ENCODE results near the gene DIPK2B.

The DIPK2B gene

DNA sequence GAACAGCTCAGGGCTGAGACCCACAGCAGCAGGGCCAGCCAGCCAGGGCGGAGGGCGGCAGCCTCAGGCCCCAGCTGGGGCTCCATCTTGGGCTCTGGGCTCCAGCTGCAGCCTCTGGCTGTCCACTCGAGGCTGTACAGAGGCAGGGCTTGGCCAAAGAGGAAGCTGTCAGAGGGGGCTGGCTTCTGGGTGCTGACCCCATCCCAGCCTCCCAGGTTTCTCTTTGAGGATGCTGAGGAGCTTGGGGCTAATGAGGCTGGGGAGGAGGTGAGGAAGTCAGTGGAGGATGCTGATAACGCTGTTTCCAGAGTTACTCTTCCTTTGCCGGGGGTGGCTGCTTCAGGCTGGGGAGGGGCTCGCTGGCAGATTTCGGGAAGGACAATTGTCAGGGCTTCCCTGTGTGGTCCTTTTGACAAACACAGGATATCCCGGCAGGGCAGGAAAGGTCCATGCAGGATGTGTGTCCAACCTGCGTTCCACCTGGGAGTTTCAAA lies at the start of gene DIPK2B:
TSS of gene DIPK2B (minus strand) at position 136 of the 494 bp plus-strand sequence. CDS start at position 86, 50 bp downstream.
- DNase-seq = no peak

DNA sequence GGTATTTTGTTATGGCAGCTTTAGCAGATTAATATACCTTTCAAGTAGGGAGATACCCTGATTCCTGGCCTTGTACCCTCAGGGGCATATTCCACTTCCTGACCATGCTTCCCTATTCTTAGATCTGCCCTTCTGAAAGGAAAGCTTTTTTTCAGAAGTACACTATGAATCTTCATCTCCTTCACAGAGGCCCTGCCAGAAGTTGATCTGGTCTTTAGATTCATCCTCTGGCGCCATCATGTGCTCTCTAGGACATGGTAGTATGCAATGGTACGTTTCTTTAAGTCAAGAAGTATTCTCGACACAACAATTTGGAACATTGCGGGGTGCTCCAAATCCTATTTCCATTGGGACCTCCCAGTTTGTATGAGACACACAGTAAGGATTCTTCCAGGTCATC lies 39.6 kb upstream of the DIPK2B start:
- DNase-seq = no peak

DNA sequence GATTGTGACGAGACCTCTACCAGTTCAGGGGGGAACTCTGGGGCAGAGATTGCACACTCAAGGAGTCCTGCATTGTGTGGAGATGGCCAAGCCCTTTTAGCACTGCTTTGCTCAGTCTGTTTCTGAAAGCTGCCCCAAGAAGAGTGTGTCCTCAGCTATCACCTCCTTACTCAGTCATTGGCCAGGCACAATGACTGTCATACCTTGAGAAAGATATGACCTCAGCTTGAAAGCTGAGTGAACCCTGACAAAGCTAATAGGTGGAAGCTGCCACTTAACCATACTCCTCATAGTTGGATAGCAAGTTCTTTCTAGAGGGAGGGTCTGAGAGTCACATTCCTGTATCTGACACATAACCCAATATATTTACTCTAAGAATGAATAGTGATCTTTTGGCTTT lies 37.8 kb upstream of the DIPK2B start:
- DNase-seq = no peak

DNA sequence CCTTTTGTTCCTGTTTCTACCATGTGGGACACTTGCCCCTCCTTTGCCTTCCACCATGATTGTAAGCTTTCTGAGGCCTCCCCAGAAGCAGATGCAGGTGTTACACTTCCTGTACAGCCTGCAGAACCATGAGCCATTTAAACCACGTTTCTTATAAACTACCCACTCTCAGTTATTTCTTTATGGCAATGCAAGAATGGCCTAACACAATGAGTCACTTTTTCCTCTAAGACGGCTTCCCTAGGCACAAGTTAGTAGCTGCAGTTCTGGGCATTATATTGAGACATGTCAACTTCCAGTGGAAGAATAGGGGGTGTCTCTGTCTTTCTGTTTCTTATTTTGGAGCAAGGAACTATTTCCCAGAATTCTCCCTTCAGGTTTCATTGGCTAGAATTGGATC lies 32.9 kb upstream of the DIPK2B start:
- DNase-seq = no peak

- DNase-seq = no peak
Measured at GRCh38 chrX:45232139-45232538, 31.5 kb upstream of the DIPK2B start.

DNA sequence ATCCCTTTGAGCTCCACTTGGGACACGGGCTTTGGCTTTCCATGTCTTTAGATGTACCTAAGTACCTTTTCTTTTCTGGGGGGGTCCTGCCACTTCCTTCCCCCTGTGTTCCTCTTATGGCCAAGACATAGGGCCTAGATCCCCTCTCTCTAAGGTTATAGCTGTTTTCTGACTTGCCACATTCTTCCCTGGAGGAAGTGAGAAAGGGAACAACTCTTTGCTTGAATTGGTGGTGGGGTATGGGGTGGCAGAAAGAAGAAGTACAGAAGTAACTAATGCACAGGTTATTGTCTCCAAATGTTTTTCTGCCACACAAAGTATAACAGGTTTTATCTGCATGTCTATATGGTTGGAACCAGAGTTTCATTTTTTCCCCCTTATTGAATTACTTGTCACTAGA lies 29.7 kb upstream of the DIPK2B start:
- no peak for DNase-seq

GRCh38 chrX:45229348-45229747 lies 28.7 kb upstream of the DIPK2B start:
- no peak for DNase-seq

DNA sequence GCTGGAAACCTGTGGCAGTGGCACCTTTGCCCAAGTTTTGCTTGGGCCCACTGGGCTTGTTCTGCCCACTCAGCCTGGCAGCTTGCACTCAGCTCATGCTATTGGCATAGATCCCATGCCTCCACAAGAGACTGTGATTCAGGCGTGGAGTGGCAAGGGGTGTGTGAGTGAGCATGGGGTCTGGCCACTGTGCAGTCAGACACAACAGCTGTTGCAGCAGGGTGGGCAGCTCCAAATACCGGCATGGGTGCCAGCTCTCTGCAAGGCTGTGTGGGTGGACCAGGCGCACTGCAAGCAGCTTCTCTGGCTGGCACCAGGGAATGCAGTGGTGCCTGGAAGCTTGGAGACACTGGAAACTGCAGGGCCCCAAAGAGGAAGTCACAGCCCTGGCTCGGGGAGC lies 27.4 kb upstream of the DIPK2B start:
- no peak for DNase-seq

DNA sequence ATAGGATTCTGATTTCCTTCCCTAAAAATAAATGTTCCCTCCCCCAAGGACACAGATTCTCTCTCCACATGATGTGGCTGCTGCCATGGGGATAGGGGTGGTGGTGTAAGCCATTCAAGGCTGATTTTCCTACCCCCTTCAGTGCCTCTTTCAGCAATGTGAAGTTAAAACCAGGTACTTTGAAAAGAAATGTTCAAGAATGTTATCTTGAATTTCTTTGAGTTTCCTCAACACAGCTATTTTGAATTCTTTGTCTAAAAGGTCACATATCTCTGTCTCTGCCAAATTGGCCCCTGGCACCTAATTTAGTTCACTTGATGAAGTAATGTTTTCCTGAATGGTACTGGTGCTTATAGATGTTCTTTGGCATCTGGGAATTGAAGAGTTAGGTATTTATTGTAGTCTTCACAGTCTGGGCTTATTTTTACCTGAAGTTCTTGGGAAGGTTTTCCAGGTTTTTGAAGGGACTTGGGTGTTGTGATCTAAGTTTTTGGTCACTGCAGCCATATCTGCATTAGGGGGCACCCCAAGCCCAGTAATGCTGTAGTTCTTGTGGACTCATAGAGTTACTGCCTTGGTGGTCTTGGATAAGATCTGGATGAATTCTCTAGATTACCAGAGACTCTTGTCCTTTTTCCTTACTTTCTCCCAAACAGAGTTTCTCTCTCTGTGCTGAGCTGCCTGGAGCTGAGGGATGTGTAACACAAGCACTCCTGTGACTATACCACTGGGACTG lies 7.6 kb upstream of the DIPK2B start:
- no peak for DNase-seq

DNA sequence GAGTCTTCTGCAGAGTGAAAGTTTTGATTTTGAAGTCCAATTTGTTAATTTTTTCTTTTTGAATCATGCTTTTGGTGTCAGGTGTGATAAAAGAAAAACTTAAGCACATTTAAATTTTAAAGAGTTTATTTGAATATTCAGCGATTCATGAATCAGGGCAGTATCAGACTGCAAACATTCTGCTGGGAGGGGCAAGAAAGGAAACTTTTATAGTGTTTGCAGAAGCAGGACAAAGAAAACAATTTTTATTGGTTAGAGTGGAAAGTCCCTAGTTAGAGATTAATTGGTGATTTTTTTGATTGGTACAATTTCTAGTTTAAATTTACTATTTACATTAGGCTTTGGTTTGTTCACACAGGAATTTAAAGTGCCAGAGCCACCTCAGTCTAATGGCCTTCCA lies 1.5 kb upstream of the DIPK2B start:
- DNase-seq = no peak

DNA sequence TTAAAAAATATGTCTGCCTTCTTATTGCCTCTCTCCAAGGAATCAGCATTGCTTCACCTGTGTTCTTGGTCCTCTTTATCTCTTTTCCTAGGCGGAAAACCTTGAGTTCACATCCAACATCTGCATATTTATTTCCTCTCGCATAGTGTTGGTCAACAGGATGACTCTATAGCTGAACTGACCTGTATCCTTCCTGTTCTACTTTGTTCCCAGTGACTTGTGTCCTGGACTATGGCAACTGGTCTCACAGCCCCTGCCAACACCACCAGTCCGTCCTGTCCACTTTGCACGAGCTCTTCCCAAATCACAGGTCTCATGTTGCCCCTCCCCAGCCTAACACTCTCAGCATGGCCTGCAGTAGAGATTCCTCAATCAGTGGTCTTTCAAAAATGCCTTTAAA lies 2.0 kb downstream of the DIPK2B start:
- no peak for DNase-seq

DNA sequence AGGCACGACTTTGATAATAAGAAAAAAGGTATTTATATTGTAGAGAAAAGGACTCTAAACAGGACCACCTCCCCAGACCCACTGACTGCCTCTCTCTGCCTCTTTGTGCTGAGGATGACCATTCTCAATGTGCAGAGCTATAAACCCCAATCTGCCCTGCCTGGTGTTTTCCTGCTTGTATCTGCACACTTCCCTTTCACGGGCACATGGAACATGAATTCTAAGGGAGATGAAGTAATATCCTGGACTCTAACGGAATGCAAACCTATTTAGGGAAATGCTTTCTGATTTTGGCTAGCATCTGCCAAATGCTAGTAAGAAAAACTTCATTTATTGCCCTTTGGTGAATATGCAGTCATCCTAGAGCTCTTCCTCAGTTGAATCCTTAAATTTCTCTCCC lies 2.4 kb downstream of the DIPK2B start:
- no peak for DNase-seq

DNA sequence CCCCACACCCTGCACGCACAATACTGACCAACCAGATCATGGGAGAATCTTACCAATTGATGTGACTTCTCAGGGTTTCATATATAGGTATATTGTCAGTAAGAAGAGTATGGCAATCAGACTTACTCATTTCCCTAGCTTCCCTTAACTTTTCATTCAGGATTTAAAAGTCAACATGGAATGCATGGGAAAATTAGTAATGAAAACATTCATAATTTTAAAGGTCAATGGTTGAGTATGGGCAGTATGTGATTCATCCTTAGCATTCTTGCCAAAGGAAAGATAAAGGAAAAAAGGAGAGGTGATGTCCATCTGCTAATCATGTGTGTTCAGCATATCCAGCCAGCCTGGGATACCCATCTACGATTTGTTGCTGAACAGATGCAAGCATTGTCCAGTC lies 4.0 kb downstream of the DIPK2B start:
- DNase-seq = no peak

- DNase-seq = no peak
Measured at GRCh38 chrX:45191820-45192409, 8.8 kb downstream of the DIPK2B start.

DNA sequence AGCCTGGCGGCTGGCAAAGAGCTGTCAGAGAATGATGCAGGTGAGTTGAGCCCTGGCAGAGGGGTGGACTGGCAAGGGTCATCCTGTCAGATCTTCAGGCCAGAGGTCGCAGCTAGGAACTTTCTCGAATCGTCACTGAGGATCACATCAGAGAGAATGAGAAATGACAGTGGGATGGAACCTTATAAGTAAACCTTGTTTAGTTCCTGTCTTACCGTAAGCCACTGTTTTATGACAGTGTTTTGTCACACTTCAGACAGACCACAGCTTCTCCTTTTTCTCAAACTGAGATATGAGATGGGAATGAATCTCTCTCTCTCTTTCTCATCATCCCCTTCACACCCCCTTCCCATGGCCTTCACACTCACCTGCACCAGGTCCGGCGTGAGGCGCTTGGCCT lies 9.3 kb downstream of the DIPK2B start:
- DNase-seq = no peak

- DNase-seq = no peak
Measured at GRCh38 chrX:45187731-45188130, 12.9 kb downstream of the DIPK2B start.

- DNase-seq = no peak
Measured at GRCh38 chrX:45186643-45187026, 14.0 kb downstream of the DIPK2B start.

DNA sequence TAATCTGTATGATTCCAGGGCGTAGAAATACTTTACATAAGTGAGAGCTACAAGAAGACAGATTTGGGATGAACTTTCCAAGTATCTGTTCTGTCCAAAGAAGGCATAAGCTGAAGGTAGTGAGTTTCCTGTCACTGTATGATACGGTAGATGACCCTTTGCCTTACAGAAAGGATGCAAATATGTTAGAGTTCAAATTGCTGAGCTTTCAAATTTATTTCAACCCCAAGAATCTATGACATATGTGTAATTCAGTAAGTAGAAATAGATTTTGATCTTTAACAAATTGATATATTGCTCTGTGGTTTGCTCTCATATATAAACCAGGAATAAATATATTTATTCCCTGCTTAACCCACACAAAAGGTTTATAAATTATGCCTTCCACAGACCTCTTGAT lies 16.5 kb downstream of the DIPK2B start:
- DNase-seq = no peak

GRCh38 chrX:45172890-45173289 lies 27.8 kb downstream of the DIPK2B start:
- DNase-seq = no peak

- DNase-seq = no peak
Measured at GRCh38 chrX:45166781-45167180, 33.9 kb downstream of the DIPK2B start.

GRCh38 chrX:45165726-45166125 lies 35.0 kb downstream of the DIPK2B start:
- DNase-seq = no peak

DNA sequence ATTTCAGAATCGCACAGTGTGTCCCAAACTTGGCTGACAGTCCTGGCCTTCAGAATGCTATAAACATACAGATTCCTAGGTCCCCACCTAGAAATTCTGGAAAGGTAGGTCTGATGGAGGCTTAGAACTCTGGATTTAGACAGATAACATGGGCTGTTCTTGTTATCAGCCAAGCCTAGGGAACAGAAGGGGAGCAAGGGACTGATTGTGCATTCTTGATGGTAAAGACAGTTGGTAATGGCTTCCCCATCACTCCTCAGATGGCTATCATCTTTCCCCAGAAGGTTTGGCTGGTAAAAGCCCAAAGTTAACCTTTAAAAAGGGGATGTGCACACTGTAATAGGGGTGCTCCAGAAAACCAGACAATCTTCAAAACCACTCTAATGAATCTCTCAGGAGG lies 35.7 kb downstream of the DIPK2B start:
- DNase-seq = no peak

- DNase-seq = no peak
Measured at GRCh38 chrX:45164021-45164621, 36.6 kb downstream of the DIPK2B start.

GRCh38 chrX:45157647-45158046 lies 43.0 kb downstream of the DIPK2B start:
- DNase-seq = no peak
